Keratinocyte (primary cell): ENCODE measurements around the gene TOR1AIP1. TPM values are rescaled to one million over a fixed set of nuclear protein-coding genes. Genes with fewer than 3 reads are reported as not detected.

ENCODE experiments used
- DNase-seq: peaks from one replicate; pipeline ENCODE4 v3.0.0-alpha.2; 2011; ENCODE audit warnings: low read depth, missing footprints, low spot score
- FAIRE-seq: peaks from 2 replicates; lab custom pipeline; 2011; peaks lifted over from hg19 to GRCh38; lab: Jason Lieb, UNC
- H2AFZ ChIP-seq: 2 replicates; pipeline ENCODE4 v1.6.0; 2012; ENCODE audit warnings: low read length, control low read depth, inconsistent platforms; ENCODE audit not compliant: control insufficient read depth
- H3K27ac ChIP-seq: 2 replicates; pipeline ENCODE4 v1.5.1; 2011; ENCODE audit warnings: low read length; ENCODE audit not compliant: control insufficient read depth, insufficient read depth
- H3K27me3 ChIP-seq: 3 replicates; pipeline ENCODE4 v1.6.0; 2011; ENCODE audit warnings: low read length; ENCODE audit not compliant: control insufficient read depth, insufficient read depth; ENCODE audit errors: extremely low read depth
- H3K36me3 ChIP-seq, 2 experiments: 2 replicates in 1 of 2; 3 replicates in 1 of 2; pipeline ENCODE4 v1.5.1; 2011; ENCODE audit warnings: low read length in 2 of 2, mild to moderate bottlenecking in 1 of 2; ENCODE audit not compliant: control insufficient read depth in 2 of 2, insufficient read depth in 2 of 2; ENCODE audit errors: extremely low read depth in 1 of 2
- H3K4me1 ChIP-seq: 3 replicates; pipeline ENCODE4 v1.5.1; 2011; ENCODE audit warnings: low read length; ENCODE audit not compliant: control insufficient read depth, insufficient read depth; ENCODE audit errors: extremely low read depth
- H3K4me2 ChIP-seq: 3 replicates; pipeline ENCODE4 v1.6.0; 2011; ENCODE audit warnings: low read depth, low read length; ENCODE audit not compliant: control insufficient read depth, insufficient read depth; ENCODE audit errors: extremely low read depth
- H3K4me3 ChIP-seq, 3 experiments: fragments of 200-600 bp in 1 of 3; sonication (generic) in 1 of 3; 2 replicates in 2 of 3; 3 replicates in 1 of 3; pipeline ENCODE4 v1.5.1; 2011 to 2016; ENCODE audit warnings: low read length in 3 of 3, mild to moderate bottlenecking in 3 of 3, control low read depth in 2 of 3, inconsistent platforms in 1 of 3, low read depth in 1 of 3, mixed read lengths in 1 of 3, mixed run types in 1 of 3, moderate library complexity in 1 of 3; ENCODE audit not compliant: control insufficient read depth in 2 of 3, insufficient read depth in 2 of 3; ENCODE audit errors: extremely low read depth in 1 of 3
- H3K79me2 ChIP-seq: 2 replicates; pipeline ENCODE4 v1.6.0; 2012; ENCODE audit warnings: low read length; ENCODE audit not compliant: control insufficient read depth, insufficient read depth
- H3K9ac ChIP-seq: 3 replicates; pipeline ENCODE4 v1.6.0; 2011; ENCODE audit warnings: low read length; ENCODE audit not compliant: control insufficient read depth, insufficient read depth; ENCODE audit errors: extremely low read depth
- H3K9me1 ChIP-seq: 3 replicates; pipeline ENCODE4 v1.6.0; 2011; ENCODE audit warnings: low read length; ENCODE audit not compliant: control insufficient read depth, insufficient read depth; ENCODE audit errors: extremely low read depth
- H3K9me3 ChIP-seq: 2 replicates; pipeline ENCODE4 v1.5.1; 2012; ENCODE audit warnings: low read depth, low read length; ENCODE audit not compliant: control insufficient read depth
- H4K20me1 ChIP-seq: 3 replicates; pipeline ENCODE4 v1.6.0; 2011; ENCODE audit warnings: low read length; ENCODE audit not compliant: control insufficient read depth, insufficient read depth; ENCODE audit errors: extremely low read depth
- EZH2 ChIP-seq: IDR thresholded peaks from one replicate; pipeline ENCODE4 v1.6.1; 2012; ENCODE audit warnings: inconsistent platforms, mild to moderate bottlenecking, low read length, moderate library complexity
- dilution Hi-C: fragments of 300-500 bp; cut with MboI; formaldehyde crosslinking; loops from one replicate; pipeline ENCODE4 v1.7.0; 2020; ENCODE audit warnings: low sequenced_read_pairs; ENCODE audit not compliant: extremely low pct_ligation_motif_present
- polyA plus RNA-seq, 5 experiments: library from polyadenylated mRNA; depleted of rRNA in 3 of 5; stranded (reverse) in 3 of 5; stranded (forward) in 1 of 5; unstranded in 1 of 5; fragments of >200 nt; gene quantifications; 1 replicate in 1 of 5; 2 replicates in 3 of 5; 3 replicates in 1 of 5; pipeline versions ENCODE4 v1.2.1 to v1.2.3, GENCODE V29; 2011 to 2012; ENCODE audit warnings: missing spikeins in 2 of 5, low read depth in 1 of 5, low replicate concordance in 1 of 5
- TF ChIP-seq, protein P1 (sequence below), 3 experiments: IDR thresholded peaks in 1 of 3; conservative IDR thresholded peaks in 1 of 3; optimal IDR thresholded peaks in 1 of 3; 2 replicates in 2 of 3; 3 replicates in 1 of 3; pipeline versions ENCODE3 to v1.5.1; 2011; ENCODE audit warnings: low read length in 3 of 3, mild to moderate bottlenecking in 3 of 3, moderate library complexity in 2 of 3, control low read depth in 1 of 3, inconsistent platforms in 1 of 3; ENCODE audit not compliant: insufficient read depth in 2 of 3; ENCODE audit errors: extremely low read depth in 1 of 3

Gene TOR1AIP1
- polyA plus RNA-seq, 1 donor (not counting 4 experiments of a cell fraction or from before 2014, with no cell fraction given), result 50.0 TPM

DNA sequence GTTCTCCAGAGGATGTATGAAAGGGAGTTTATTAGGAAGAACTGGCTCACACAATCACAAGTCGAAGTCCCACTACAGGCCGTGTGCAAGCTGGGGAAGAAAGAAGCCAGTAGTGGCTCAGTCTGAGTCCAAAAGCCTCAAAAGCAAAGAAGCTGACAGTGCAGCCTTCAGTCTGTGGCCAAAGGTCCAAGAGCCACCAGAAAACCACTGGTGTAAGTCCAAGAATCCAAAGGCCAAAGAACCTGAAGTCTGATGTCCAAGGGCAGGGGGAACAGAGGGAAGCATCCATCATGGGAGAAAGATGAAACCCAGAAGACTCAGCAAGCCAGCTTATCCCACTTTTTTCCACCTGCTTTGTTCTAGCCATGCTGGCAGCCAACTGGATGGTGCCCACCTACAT lies 51.1 kb downstream of the TOR1AIP1 start:
- Histone ChIP-seq H3K27me3 (no peaks in the 10 kb centered on the region), H3K9ac (no peak overlapping the region), H4K20me1 (no peaks in the 10 kb centered on the region), H2AFZ (no peak overlapping the region), H3K27ac (no peak overlapping the region), H3K79me2 (no peaks in the 10 kb centered on the region), H3K36me3 (no peaks in the 10 kb centered on the region), H3K9me1 (no peaks in the 10 kb centered on the region), H3K4me1 (no peaks in the 10 kb centered on the region), H3K9me3 (no peaks in the 10 kb centered on the region), H3K4me2 (no peak overlapping the region), H3K4me3 (no peak overlapping the region)
- TF ChIP-seq, protein P1, sequence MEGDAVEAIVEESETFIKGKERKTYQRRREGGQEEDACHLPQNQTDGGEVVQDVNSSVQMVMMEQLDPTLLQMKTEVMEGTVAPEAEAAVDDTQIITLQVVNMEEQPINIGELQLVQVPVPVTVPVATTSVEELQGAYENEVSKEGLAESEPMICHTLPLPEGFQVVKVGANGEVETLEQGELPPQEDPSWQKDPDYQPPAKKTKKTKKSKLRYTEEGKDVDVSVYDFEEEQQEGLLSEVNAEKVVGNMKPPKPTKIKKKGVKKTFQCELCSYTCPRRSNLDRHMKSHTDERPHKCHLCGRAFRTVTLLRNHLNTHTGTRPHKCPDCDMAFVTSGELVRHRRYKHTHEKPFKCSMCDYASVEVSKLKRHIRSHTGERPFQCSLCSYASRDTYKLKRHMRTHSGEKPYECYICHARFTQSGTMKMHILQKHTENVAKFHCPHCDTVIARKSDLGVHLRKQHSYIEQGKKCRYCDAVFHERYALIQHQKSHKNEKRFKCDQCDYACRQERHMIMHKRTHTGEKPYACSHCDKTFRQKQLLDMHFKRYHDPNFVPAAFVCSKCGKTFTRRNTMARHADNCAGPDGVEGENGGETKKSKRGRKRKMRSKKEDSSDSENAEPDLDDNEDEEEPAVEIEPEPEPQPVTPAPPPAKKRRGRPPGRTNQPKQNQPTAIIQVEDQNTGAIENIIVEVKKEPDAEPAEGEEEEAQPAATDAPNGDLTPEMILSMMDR (optimal IDR thresholded peaks at IDR 0.05 in 1 of 3, IDR thresholded peaks at IDR 0.05 in 1 of 3, conservative IDR thresholded peaks at IDR 0.05 in 1 of 3; ENCODE audit: extremely low read depth in 1 of 3, insufficient read depth in 2 of 3, low read length in 3 of 3), result no peak
- TF ChIP-seq EZH2, result no peak
- dilution Hi-C loops, result no loop called here
- FAIRE-seq (no peak), DNase-seq (no peak)

DNA sequence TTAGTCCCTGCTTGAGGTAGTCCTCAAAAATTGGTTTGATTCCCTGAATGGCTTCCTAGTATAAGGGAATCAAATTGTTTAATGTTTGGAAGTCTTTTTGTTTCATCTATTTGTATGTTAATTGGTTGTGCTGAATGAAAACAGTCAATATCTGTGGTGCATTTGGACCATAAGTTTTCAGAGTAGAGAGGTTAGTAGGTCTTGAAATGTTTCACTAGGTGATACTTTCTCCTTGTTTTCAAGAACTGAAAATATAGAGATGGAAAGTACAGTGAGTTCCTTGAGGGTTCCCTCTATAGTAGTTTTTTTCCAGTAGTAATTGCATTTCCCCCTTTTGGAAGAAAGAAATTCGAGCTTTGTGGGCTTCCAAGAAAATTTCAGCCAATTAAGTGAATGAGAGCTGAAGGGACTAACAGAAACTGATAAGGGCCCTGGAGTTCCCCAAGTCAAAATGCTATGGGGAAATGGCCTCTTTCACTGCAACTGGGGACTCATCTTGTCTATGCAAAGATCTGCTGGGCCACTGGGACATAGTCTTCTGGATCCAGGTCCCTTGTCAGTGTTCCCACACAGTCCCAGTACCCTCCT lies 53.9 kb downstream of the TOR1AIP1 start:
- Histone ChIP-seq H2AFZ (no peak overlapping the region), H3K79me2 (no peaks in the 10 kb centered on the region), H3K36me3 (no peaks in the 10 kb centered on the region), H4K20me1 (no peaks in the 10 kb centered on the region), H3K27ac (no peak overlapping the region), H3K9me3 (no peaks in the 10 kb centered on the region), H3K4me2 (no peak overlapping the region), H3K4me1 (no peaks in the 10 kb centered on the region), H3K9ac (no peak overlapping the region), H3K9me1 (no peaks in the 10 kb centered on the region), H3K4me3 (no peak overlapping the region), H3K27me3 (no peaks in the 10 kb centered on the region)
- no peak for DNase-seq
- FAIRE-seq, result no peak
- TF ChIP-seq, protein P1 (optimal IDR thresholded peaks at IDR 0.05 in 1 of 3, IDR thresholded peaks at IDR 0.05 in 1 of 3, conservative IDR thresholded peaks at IDR 0.05 in 1 of 3; ENCODE audit: extremely low read depth in 1 of 3, insufficient read depth in 2 of 3, low read length in 3 of 3), result no peak
- TF ChIP-seq EZH2, result no peak
- dilution Hi-C loops, result no loop called here
